GM21526 (cell line): ENCODE data around the gene HRAS.
A peak's percentile ranks its signal among the peaks of the same experiment; 100 is the strongest.

Experiments used
- ATAC-seq: cut with Tn5 transposase; IDR thresholded peaks from one replicate; pipeline ENCODE4 v1.9.1; 2021; ENCODE audit warnings: moderate library complexity; ENCODE audit not compliant: unreplicated experiment, low FRiP score

HRAS gene

GRCh38 chr11:567629-568292, 32.4 kb upstream of the HRAS start:
- peak; percentile 4 for ATAC-seq

- no peak for ATAC-seq
Observed at GRCh38 chr11:567011-567628, 31.7 kb upstream of the HRAS start.

- no peak for ATAC-seq
Observed at GRCh38 chr11:565921-566509, 30.6 kb upstream of the HRAS start.

- ATAC-seq: no peak
Observed at GRCh38 chr11:563812-564578, 28.6 kb upstream of the HRAS start.

- ATAC-seq: no peak
Observed at GRCh38 chr11:563066-563811, 27.9 kb upstream of the HRAS start.

GRCh38 chr11:562046-562645, 26.8 kb upstream of the HRAS start:
- no peak for ATAC-seq

GRCh38 chr11:561148-562003, 26.0 kb upstream of the HRAS start:
- peak; percentile 28 for ATAC-seq

GRCh38 chr11:560305-561147, 25.1 kb upstream of the HRAS start, which contains the start of the genes LMNTD2 and RASSF7:
Gene LMNTD2 (minus strand): TSS chr11:560738. CDS start chr11:560716, 22 bp downstream.
Gene RASSF7 (plus strand): TSS chr11:560970. CDS start chr11:561769, 799 bp downstream.
- ATAC-seq: peak; percentile 56

GRCh38 chr11:559712-560304, 24.4 kb upstream of the HRAS start:
- no peak for ATAC-seq

- no peak for ATAC-seq
Observed at GRCh38 chr11:559020-559620, 23.7 kb upstream of the HRAS start.

- ATAC-seq: no peak
Observed at GRCh38 chr11:558503-558902, 23.1 kb upstream of the HRAS start.

GRCh38 chr11:557328-558132, 22.2 kb upstream of the HRAS start:
- ATAC-seq: no peak

GRCh38 chr11:556662-557256, 21.4 kb upstream of the HRAS start:
- no peak for ATAC-seq

GRCh38 chr11:555780-556661, 20.6 kb upstream of the HRAS start:
- no peak for ATAC-seq

- ATAC-seq: no peak
Observed at GRCh38 chr11:555227-555779, 19.9 kb upstream of the HRAS start.
